Effector CD4-positive, alpha-beta T cell (primary cell): ENCODE results near the gene CSNK2B.
"Not testable (repeated sequence)": the region's sequence is repeated elsewhere in the genome, so short reads cannot be mapped to it uniquely, and the experiment has no call there.

Experiments
- DNase-seq: peaks from one replicate; pipeline ENCODE4 v3.0.0-alpha.2; 2020

Gene CSNK2B

GRCh38 chr6:31691078-31691463 lies 25.2 kb downstream of the CSNK2B start:
- no peak for DNase-seq

DNA sequence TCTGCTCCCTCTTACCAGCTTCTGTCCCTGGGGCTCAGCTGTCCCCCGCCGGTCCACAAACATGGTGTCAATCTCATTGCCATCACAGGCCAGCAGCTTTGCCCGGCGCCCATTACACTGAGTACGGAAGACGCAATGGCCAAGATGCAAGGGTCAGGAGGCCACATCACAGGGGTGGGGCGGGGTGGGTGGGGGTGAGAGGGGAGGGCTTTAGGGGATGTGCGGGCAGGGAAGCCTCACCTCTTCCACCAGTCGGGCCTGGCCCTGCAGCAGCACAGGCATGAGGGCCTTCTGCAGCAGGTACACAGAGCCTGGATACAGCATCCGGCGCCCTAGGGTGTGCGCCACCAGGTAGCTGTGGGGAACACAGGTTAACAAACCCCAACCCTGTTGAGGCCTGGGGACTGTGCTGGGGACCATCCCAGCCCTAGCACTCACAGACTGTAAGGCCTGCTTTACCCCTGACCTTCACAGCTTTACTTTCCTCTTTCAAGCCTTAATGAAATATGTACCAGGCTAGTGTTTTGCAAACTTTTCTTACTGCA lies 25.8 kb downstream of the CSNK2B start:
- DNase-seq = no peak

DNA sequence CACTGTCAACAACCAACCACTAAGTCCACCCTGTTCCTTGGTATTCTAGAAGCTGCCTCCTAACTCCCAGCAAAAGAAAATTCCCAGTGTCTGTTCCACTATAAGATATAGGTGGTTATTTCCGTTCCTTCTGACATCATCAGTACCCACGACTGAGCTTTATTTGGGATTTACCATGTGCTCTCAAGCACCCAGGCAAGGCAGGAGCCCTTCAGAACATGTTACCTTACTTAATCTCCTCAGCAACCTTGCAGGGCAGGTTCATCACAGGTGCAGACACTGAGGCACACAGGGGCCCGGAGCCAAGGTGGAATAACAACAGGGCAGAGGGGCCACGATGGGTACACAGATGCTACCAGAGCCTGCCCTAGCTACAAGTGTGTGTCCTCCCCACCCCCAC lies 26.5 kb downstream of the CSNK2B start:
- no peak for DNase-seq

DNA sequence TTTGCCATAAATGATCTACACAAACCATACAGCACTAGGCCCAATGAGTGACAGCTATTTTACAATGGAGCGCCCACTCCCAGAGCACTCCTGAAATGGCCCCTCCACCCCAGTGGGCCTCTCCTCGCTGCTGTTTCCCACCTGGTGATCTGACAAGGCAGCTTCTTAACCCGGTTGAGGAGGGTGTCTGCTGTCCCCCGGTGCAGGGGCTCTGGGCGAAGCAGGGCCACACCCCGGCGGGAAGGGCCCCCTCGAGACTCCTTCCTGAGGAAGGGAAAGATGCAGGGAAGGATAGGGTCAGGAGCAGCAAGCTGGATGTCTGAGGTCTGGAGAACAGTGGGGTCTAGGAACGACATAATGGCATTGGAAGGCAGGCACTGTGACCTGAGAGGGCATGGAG lies 27.0 kb downstream of the CSNK2B start:
- no peak for DNase-seq

DNA sequence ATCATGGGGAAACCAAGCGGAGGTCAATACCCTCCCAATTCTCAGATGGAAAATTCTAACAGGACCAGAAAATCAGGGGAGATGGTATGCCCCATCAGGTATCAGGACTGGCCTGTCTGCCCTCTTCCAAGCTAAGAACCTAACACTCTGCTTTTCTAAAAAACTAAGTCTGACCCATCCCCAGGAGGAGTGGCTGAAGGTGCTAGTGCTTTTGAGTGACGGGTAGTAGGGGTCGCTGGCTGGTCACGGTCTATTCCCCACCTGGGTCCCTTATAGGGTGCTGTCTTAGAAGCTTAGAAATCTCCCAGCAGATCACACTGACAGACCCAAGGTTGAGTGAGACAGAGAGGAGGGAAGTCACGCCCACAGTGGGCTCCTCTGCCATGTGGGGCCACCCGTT lies 27.7 kb downstream of the CSNK2B start:
- no peak for DNase-seq

DNA sequence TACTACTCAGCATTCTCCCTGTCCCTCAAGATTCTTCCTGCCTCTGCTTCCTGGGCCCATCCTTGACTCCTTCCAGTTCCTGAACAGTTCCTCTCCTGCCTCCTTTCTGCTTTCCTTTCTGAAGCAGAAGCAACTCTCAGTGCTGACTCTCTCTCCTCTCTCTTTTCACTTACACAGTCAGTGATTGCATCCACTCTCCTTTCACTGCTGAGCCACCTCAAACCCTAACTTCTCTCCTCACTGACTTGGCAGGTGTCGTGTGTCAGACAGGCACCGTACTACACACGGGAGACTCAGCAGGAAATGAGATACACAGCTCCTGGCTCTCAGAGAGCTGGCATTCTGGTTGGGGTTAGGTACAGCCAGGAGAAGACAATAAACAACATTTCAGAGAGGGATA lies 31.7 kb downstream of the CSNK2B start:
- DNase-seq = no peak

DNA sequence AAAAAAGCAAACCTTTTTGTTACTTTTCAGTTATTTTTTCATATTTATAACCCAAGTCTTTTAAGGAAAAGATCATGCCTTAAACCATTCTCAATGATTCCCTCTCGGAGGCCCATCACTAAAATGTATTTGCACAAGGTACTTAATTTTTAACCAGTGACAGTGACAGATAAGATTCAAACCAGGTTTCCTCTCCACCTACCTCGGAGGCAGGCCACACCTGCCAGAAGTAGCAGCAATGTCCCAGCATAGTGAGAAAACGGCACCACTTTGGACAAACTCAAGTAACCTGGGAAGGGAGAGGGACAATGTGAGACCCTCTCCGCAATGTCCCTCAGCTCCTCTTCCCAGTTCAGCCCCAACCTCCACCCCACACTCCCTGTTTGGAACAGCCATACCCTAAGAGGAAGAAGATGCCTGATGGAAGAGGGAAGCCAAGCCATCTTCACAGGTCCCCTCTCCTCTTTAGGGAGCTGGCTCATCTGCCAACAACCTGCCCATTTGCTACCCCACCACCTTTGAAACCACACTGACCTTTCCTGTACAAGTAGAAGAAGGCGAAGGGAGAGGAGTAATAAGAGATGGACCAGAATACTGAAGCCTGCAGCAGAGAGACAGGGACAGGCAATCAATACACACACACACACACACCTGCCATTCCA lies 35.0 kb downstream of the CSNK2B start:
- no peak for DNase-seq

DNA sequence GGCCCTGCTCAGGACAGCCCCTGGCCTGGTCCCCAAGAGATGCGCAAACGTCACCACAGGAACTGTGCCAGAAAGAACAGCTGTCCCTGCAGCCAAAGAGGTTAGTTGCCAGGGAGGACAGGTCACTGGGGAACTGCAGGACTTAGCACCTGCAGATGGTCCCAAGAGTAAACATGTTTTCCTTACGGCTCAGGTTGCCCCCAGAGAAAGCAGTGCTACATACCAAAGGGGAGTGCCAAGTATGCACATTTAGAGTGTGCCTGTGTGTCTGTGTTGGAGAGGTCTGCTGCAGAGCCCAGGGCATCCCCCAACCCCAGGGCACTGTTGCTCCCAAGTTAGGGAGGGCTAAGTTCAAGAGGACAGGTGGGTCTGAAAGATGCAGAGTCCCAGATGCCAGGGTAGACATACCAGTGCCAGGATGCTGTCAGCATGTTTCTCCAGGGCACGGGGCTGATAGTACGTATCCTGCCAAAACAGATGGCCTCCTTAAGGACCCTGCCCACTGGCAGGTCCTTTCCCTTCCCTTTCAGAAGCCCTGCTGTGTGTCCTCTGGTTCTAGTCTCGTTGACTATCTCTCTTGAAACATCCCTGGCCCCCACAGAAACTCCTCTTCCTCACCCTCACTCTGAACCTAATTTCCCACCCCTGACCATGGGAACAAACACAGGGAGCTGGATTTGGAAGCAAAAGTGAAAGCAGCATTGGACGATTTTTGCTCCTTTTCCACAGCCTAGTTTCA lies 36.0 kb downstream of the CSNK2B start:
- DNase-seq = no peak

GRCh38 chr6:31702405-31702818 lies 36.5 kb downstream of the CSNK2B start:
- DNase-seq = no peak

GRCh38 chr6:31702819-31703716 lies 37.2 kb downstream of the CSNK2B start, which contains the start of gene ABHD16A:
Gene ABHD16A (minus strand): TSS chr6:31703324. CDS start chr6:31703281, 43 bp downstream.
- DNase-seq = peak; percentile 94

DNA sequence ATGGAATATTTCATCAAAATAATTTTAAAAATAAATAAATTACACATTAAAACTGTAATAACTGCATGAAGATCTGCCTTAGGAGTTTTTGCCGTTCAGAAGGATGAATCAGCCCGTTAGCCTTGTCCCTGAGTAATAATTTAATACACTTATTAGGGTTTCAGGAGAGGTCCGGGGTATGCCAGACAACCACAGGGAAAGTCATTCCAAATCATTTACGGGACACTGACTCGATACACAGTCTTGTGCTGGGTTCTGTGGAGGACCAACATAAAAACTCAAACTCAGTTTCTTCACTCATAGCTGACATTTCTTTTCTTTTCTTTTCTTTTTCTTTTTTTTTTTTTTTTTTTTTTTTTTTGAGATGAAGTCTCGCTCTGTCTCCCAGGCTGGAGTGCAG lies 40.1 kb downstream of the CSNK2B start:
- no peak for DNase-seq

GRCh38 chr6:31706599-31706998 lies 40.7 kb downstream of the CSNK2B start, which contains the start of gene LY6G6F:
Gene LY6G6F (plus strand): TSS chr6:31706866. CDS start chr6:31706907, 41 bp downstream.
- no peak for DNase-seq

DNA sequence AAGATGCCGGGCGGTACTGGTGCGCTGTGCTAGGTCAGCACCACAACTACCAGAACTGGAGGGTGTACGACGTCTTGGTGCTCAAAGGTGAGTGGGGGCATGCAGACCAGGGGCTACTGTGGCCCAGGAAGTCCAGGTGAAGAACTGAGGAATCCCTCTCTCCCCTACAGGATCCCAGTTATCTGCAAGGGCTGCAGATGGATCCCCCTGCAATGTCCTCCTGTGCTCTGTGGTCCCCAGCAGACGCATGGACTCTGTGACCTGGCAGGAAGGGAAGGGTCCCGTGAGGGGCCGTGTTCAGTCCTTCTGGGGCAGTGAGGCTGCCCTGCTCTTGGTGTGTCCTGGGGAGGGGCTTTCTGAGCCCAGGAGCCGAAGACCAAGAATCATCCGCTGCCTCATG lies 41.8 kb downstream of the CSNK2B start:
- no peak for DNase-seq

- DNase-seq = no peak
These were observed 42.3 kb downstream of the CSNK2B start for GRCh38 chr6:31708224-31708623.

DNA sequence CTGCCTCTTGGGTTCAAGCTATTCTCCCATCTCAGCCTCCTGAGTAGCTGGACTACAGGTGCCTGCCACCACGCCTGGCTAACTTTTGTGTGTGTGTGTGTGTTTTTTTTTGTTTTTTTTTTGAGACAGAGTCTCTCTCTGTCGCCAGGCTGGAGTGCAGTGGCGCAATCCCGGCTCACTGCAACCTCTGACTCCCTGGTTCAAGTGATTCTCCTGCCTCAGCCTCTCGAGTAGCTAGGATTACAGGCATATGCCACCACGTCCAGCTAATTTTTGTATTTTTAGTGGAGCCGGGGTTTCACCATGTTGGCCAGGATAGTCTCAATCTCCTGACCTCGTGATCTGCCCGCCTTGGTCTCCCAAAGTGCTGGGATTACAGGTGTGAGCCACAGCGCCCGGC lies 43.3 kb downstream of the CSNK2B start:
- not testable (repeated sequence) for DNase-seq

- no peak for DNase-seq
These were observed 44.8 kb downstream of the CSNK2B start for GRCh38 chr6:31710523-31711219.

- no peak for DNase-seq
These were observed 45.4 kb downstream of the CSNK2B start for GRCh38 chr6:31711233-31711632.

GRCh38 chr6:31712296-31712695 lies 46.4 kb downstream of the CSNK2B start:
- no peak for DNase-seq

GRCh38 chr6:31713465-31713864 lies 47.6 kb downstream of the CSNK2B start:
- no peak for DNase-seq

GRCh38 chr6:31713991-31714684 lies 48.3 kb downstream of the CSNK2B start:
- no peak for DNase-seq
